GM12878 (cell line): ENCODE data around the gene TBCA.

ENCODE experiments used
- BMI1 ChIP-seq: fragments of 450-650 bp; IDR thresholded peaks from 2 replicates; pipeline ENCODE4 v1.6.1; 2016; ENCODE audit warnings: mild to moderate bottlenecking, moderate library complexity, borderline replicate concordance
- JUNB ChIP-seq: IDR thresholded peaks from 2 replicates; pipeline ENCODE4 v1.6.1; 2016; ENCODE audit warnings: antibody characterized with exemption, mild to moderate bottlenecking
- LARP7 ChIP-seq: fragments of 450-650 bp; IDR thresholded peaks from 2 replicates; pipeline ENCODE4 v1.6.1; 2017; ENCODE audit warnings: mild to moderate bottlenecking
- POLR2A ChIP-seq: IDR thresholded peaks from 2 replicates; pipeline ENCODE4 v1.6.1; 2011; ENCODE audit warnings: low read depth, mild to moderate bottlenecking, low read length
- POLR2AphosphoS5 ChIP-seq: IDR thresholded peaks from 2 replicates; pipeline ENCODE4 v1.6.1; 2011; ENCODE audit warnings: mild to moderate bottlenecking, low read length, inconsistent platforms
- RAD21 ChIP-seq: IDR thresholded peaks from 2 replicates; pipeline ENCODE4 v1.6.1; 2011; ENCODE audit warnings: mild to moderate bottlenecking, low read depth, low read length, moderate library complexity; ENCODE audit not compliant: insufficient read depth
- TARDBP ChIP-seq: IDR thresholded peaks from 2 replicates; pipeline ENCODE4 v1.6.1; 2016; ENCODE audit warnings: borderline replicate concordance
- TF ChIP-seq, protein P1 (sequence below): fragments of 450-650 bp; IDR thresholded peaks from 2 replicates; pipeline ENCODE4 v1.6.1; 2016; ENCODE audit warnings: mild to moderate bottlenecking, moderate library complexity, borderline replicate concordance
- TF ChIP-seq, protein P2 (sequence below), 3 experiments: IDR thresholded peaks in 2 of 3; conservative IDR thresholded peaks in 1 of 3; 2 replicates each; pipeline ENCODE4 v1.5.1; 2011; ENCODE audit warnings: low read depth in 3 of 3, low read length in 3 of 3, mild to moderate bottlenecking in 3 of 3, control low read depth in 2 of 3, moderate library complexity in 2 of 3, inconsistent platforms in 1 of 3, mixed read lengths in 1 of 3; ENCODE audit not compliant: control insufficient read depth in 2 of 3, insufficient read depth in 1 of 3; ENCODE audit errors: extremely low read depth in 1 of 3
- TF ChIP-seq, protein P3 (sequence below): IDR thresholded peaks from 2 replicates; pipeline ENCODE4 v1.6.1; 2012; ENCODE audit warnings: mild to moderate bottlenecking, low read depth, low read length

- TF ChIP-seq, protein P1, sequence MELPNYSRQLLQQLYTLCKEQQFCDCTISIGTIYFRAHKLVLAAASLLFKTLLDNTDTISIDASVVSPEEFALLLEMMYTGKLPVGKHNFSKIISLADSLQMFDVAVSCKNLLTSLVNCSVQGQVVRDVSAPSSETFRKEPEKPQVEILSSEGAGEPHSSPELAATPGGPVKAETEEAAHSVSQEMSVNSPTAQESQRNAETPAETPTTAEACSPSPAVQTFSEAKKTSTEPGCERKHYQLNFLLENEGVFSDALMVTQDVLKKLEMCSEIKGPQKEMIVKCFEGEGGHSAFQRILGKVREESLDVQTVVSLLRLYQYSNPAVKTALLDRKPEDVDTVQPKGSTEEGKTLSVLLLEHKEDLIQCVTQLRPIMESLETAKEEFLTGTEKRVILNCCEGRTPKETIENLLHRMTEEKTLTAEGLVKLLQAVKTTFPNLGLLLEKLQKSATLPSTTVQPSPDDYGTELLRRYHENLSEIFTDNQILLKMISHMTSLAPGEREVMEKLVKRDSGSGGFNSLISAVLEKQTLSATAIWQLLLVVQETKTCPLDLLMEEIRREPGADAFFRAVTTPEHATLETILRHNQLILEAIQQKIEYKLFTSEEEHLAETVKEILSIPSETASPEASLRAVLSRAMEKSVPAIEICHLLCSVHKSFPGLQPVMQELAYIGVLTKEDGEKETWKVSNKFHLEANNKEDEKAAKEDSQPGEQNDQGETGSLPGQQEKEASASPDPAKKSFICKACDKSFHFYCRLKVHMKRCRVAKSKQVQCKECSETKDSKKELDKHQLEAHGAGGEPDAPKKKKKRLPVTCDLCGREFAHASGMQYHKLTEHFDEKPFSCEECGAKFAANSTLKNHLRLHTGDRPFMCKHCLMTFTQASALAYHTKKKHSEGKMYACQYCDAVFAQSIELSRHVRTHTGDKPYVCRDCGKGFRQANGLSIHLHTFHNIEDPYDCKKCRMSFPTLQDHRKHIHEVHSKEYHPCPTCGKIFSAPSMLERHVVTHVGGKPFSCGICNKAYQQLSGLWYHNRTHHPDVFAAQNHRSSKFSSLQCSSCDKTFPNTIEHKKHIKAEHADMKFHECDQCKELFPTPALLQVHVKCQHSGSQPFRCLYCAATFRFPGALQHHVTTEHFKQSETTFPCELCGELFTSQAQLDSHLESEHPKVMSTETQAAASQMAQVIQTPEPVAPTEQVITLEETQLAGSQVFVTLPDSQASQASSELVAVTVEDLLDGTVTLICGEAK = no peak
- TF ChIP-seq POLR2AphosphoS5 (no peak), JUNB (no peak), LARP7 (no peak), RAD21 (no peak), TARDBP (no peak), BMI1 (no peak), POLR2A (no peak)
- TF ChIP-seq, protein P2, sequence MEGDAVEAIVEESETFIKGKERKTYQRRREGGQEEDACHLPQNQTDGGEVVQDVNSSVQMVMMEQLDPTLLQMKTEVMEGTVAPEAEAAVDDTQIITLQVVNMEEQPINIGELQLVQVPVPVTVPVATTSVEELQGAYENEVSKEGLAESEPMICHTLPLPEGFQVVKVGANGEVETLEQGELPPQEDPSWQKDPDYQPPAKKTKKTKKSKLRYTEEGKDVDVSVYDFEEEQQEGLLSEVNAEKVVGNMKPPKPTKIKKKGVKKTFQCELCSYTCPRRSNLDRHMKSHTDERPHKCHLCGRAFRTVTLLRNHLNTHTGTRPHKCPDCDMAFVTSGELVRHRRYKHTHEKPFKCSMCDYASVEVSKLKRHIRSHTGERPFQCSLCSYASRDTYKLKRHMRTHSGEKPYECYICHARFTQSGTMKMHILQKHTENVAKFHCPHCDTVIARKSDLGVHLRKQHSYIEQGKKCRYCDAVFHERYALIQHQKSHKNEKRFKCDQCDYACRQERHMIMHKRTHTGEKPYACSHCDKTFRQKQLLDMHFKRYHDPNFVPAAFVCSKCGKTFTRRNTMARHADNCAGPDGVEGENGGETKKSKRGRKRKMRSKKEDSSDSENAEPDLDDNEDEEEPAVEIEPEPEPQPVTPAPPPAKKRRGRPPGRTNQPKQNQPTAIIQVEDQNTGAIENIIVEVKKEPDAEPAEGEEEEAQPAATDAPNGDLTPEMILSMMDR (IDR thresholded peaks at IDR 0.05 in 2 of 3, conservative IDR thresholded peaks at IDR 0.05 in 1 of 3; ENCODE audit: control insufficient read depth in 2 of 3, extremely low read depth in 1 of 3, insufficient read depth in 1 of 3, low read depth in 3 of 3, low read length in 3 of 3) = no peak
- TF ChIP-seq, protein P3, sequence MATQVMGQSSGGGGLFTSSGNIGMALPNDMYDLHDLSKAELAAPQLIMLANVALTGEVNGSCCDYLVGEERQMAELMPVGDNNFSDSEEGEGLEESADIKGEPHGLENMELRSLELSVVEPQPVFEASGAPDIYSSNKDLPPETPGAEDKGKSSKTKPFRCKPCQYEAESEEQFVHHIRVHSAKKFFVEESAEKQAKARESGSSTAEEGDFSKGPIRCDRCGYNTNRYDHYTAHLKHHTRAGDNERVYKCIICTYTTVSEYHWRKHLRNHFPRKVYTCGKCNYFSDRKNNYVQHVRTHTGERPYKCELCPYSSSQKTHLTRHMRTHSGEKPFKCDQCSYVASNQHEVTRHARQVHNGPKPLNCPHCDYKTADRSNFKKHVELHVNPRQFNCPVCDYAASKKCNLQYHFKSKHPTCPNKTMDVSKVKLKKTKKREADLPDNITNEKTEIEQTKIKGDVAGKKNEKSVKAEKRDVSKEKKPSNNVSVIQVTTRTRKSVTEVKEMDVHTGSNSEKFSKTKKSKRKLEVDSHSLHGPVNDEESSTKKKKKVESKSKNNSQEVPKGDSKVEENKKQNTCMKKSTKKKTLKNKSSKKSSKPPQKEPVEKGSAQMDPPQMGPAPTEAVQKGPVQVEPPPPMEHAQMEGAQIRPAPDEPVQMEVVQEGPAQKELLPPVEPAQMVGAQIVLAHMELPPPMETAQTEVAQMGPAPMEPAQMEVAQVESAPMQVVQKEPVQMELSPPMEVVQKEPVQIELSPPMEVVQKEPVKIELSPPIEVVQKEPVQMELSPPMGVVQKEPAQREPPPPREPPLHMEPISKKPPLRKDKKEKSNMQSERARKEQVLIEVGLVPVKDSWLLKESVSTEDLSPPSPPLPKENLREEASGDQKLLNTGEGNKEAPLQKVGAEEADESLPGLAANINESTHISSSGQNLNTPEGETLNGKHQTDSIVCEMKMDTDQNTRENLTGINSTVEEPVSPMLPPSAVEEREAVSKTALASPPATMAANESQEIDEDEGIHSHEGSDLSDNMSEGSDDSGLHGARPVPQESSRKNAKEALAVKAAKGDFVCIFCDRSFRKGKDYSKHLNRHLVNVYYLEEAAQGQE = no peak
Observed at GRCh38 chr5:77643654-77644370, 132.3 kb downstream of the TBCA start.
